GM19468 (cell line): ENCODE results near the gene CTDNEP1.
A peak's percentile ranks its signal among the peaks of the same experiment; 100 is the strongest.

Experiments
- ATAC-seq: cut with Tn5 transposase; IDR thresholded peaks from one replicate; pipeline ENCODE4 v1.9.1; 2021; ENCODE audit warnings: mild to moderate bottlenecking, moderate library complexity, moderate number of reproducible peaks; ENCODE audit not compliant: unreplicated experiment; ENCODE audit errors: extremely low read depth

CTDNEP1 gene

DNA sequence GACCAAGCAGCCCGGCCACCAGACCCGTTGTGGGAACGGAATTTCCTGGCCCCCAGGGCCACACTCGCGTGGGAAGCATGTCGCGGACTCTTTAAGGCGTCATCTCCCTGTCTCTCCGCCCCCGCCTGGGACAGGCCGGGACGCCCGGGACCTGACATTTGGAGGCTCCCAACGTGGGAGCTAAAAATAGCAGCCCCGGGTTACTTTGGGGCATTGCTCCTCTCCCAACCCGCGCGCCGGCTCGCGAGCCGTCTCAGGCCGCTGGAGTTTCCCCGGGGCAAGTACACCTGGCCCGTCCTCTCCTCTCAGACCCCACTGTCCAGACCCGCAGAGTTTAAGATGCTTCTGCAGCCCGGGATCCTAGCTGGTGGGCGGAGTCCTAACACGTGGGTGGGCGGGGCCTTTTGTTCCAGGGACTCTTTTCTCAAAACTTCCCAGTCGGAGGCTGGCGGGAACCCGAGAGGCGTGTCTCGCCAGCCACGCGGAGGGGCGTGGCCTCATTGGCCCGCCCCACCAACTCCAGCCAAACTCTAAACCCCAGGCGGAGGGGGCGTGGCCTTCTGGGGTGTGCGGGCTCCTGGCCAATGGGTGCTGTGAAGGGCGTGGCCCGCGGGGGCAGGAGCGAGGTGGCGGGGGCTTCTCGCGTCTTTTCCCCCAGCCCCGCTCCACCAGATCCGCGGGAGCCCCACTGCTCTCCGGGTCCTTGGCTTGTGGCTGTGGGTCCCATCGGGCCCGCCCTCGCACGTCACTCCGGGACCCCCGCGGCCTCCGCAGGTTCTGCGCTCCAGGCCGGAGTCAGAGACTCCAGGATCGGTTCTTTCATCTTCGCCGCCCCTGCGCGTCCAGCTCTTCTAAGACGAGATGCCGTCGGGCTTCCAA is 29.8 kb upstream of the CTDNEP1 start, which contains the start of gene SLC2A4:
Gene SLC2A4 (plus strand): TSS at position 645 of the 879 bp plus-strand sequence. CDS start 217 bp downstream, at position 862.
- no peak for ATAC-seq

DNA sequence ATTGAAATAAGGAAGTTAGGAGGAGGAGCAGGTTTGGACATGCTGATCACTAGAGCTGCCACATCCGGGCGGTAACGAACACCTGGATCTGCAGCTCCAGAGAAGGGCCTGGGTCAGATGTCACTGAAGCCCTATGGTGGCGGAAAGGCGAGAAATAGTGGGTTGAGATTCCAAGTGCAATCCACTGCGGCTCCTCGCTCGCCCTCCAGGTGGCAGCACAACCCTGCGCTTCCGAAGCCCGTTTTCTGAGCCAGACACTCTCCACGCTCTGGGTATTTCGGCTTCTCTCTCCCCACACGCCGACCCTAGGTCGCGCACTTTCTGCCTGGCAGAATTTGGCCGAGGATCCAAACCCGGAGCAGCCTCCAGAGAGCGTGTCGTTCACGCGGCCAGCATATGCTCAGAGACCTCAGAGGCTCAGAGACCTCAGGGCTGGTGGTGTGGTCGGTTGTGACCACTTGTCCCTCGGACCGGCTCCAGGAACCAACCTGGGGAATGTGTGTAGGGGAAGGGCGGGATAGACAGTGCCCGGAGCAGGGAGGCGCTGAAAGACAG is 29.1 kb upstream of the CTDNEP1 start:
- ATAC-seq: no peak

DNA sequence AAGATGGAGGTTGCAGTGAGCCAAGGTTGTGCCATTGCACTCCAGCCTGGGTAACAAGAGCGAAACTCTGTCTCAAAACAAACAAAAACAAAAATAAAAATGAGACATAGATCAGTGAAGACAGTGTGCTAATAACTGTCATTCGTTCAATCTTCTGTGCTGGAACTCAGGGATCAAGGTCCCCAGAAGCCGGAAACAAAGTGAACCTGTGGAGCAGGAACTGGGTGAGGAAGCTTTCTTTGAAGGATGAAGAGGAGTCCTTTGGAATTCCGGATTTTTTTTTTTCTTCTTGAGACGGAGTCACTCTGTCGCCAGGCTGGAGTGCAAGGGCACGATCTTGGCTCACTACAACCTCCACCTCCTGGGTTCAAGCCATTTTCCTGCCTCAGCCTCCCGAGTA is 27.9 kb upstream of the CTDNEP1 start:
- no peak for ATAC-seq

DNA sequence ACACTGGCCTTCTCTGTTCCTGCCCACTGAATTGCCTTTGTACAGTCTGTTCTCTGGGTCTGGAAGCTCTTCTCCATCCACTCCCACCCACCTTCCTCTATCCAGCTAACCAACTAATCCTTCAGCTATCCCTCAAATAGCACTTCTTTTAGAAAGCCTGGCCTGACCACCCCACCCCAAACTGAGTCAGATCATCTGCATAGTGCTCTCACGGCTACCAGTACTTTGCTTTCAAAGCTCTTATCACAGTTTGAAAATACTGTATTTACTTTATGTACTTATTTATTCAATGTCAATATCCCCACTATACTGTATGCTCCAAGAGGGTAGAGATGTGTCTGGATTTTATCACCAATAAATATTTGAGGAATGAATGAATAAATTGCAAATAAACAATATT is 15.2 kb upstream of the CTDNEP1 start:
- no peak for ATAC-seq

DNA sequence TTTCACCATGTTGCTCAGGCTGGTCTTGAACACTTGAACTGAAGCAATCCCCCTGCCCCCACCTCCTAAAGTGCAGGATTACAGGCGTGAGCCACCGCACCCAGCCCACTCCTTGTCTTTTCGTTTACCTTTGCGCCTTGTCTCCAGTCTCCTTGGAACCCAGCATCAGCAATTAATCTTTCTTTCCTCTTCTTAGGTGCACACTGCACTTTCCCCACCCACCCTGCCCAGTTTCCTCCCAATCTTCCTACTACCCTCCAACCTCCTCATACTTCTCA is 12.2 kb upstream of the CTDNEP1 start:
- ATAC-seq: no peak

DNA sequence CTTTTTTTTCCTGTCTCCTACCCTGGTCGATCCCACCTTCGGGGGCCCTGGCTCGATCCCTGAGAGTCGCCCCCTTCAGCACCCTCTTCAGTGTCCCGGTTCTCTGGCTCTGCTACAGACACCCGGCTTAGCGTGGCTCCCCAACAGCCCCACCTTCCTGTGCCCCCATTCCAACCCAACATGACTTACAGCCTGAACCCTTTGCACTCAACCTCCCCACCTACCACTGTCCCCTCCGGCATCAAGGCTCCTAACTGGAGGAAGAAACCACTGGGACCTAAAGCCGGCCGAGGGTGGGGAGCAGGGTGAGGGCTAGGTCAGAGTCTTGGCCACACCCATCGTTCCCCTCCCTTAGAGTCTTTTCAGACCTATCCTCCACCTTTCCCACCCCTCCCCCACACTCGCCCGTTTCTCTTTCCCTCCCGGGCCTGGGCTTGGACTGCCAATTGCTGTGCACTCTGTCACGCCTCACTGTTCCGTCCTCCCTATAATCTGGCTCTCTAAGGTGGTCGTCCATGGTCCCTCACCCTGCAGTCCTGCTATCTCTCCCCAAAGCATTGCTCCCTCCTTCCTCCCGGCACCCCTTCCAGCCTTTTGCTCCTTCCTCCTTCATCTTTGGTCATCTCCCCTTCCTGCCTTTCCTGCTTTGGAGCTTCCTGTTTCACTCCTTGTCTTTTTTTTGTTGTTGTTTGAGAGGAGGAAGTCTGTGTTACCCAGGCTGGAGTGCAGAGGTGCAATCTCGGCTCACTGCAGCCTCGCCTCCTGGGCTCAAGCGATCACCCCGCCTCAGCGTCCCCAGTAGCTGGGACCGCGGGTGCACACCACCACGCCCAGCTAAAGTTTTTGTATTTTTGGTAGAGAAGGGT is 11.6 kb upstream of the CTDNEP1 start:
- no peak for ATAC-seq

DNA sequence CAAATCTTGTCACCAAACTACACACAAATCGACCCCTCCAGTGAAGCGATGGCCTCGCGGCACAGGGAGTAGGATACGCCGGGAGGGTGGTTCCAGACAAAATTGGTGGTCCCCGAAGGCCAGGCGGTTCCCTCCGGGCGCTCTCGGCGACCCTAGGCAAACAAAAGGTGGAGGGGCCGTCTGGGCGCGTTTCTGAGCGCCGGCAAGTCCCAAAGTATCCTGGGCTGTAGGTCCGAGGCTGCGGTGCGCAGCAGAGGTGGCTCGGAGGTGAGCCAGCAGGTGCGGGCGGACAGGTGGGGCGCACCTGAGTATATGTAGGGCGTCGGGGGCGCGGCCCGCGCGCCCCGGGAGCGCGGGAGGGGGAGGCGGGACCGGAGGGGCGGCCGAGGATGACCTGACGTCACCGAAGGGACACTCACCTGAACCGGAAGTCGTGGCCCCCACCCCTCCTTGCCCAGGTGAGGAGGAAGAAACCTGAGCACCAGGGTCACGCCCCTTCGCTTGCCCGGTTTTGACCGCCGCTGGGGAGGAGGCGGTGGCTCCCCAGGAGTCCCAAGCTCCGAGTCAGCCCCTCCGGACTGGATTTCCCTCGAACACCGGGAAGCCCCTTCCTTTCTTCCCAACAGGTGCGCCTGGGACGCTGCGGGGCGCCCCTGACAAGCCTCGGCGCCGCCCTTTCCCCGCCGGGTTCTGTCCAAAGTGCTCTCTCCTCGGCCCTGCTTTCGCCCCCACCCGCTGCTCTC is 10.8 kb upstream of the CTDNEP1 start, which contains the start of gene CLDN7:
Gene CLDN7 (minus strand): TSS at position 287 of the 743 bp plus-strand sequence. CDS start 435 bp downstream, outside the sequence.
- no peak for ATAC-seq

DNA sequence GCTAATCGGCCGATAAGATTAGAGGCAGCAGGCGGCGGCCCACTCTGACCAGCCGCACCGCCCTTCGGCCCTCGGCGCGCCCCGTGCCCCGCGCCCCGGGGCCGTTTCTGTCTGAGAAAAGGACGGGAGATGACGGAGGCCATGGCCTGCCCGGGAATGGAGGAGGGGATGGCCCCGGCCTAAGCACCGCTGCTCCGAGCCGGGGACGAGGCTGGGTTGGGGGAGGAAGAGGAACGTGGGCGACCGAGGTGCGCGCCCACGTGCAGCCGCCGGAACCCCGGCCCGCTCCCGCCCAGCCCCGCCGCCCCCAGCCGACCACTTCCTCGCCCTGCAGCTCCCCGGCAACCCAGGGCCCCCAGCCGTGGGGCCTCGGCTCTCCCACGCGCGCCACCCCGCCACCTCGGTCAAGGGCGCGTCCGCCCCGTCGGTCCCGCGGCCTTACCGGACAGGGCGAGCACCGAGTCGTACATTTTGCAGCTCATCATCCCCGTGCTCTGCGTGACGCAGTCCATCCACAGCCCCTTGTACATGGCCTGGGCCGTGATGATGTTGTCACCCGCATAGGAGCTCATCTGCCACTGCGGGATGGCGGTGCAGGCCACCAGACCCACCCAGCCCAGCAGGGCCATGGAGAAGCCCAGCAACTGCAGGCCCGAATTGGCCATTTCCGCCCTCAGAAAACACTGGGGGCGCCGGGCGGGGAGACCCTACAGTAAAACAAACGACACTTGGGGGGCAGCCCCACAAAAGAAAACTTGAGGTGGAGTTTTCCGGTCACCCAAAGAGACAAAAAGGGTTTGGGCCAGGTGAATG is 10.1 kb upstream of the CTDNEP1 start:
- ATAC-seq: no peak

DNA sequence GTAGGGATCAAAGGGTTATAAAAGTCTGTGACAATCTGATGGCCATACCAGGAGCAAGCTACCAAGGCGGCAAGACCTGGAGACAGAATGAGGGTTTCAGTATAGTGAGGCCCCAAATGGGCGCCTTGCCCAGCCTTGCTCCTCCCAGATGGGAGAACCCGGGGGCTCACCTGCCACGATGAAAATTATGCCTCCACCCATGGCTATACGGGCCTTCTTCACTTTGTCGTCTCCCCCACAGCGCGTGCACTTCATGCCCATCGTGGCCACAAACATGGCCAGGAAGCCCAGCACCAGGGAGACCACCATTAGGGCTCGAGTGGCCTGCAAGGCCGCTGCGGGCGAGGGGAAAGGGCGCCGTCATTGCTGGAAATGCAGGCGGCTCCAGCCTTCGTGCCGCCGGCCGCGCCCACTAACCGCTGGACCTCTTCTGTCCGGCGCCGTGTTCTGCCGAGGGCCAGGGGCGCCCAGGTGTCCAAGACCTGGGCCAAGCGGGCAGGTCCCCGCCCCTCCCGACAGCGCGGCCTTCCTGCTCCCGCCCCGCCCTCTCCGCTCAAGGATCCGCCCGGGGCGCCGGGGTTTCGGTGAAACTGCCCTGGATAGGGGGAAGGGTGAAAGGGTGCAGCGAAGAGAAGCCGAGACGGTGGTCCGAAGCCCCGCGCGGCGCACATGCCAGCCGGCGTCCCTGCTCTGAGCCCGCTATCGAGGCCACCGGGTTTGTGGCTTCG is 9.3 kb upstream of the CTDNEP1 start:
- no peak for ATAC-seq

DNA sequence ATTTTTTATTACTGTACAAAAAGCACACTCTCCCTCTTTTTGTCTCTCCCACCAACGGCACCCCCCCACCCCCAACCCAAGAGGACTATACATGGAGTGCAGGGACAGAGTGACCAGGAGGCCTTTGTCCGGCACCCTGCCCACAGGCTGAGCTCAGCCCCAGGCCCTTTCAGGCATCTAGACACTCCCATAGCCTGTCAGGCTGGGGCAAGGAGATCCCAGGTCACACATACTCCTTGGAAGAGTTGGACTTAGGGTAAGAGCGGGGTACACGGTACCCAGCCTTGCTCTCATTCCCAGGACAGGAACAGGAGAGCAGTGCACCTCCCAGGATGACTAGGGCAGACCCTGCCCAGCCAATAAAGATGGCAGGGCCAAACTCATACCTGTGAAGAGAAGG is 8.6 kb upstream of the CTDNEP1 start:
- ATAC-seq: no peak

DNA sequence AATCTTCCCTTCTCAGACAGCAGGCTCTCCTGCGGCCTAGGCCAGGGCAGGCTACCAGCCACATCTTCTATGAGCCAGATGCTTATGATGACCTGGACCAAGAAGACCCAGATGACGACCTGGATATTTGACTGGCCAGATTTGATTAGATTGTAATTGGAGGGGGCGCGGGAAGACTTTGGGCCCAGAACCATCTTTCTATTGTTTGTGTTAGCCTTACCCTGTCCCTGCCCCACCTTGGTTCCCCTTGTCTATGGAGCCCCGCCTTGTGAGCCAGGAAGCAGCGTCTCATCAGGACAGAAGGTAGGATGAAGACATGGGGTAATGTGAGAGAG is 8.0 kb upstream of the CTDNEP1 start:
- ATAC-seq: no peak

DNA sequence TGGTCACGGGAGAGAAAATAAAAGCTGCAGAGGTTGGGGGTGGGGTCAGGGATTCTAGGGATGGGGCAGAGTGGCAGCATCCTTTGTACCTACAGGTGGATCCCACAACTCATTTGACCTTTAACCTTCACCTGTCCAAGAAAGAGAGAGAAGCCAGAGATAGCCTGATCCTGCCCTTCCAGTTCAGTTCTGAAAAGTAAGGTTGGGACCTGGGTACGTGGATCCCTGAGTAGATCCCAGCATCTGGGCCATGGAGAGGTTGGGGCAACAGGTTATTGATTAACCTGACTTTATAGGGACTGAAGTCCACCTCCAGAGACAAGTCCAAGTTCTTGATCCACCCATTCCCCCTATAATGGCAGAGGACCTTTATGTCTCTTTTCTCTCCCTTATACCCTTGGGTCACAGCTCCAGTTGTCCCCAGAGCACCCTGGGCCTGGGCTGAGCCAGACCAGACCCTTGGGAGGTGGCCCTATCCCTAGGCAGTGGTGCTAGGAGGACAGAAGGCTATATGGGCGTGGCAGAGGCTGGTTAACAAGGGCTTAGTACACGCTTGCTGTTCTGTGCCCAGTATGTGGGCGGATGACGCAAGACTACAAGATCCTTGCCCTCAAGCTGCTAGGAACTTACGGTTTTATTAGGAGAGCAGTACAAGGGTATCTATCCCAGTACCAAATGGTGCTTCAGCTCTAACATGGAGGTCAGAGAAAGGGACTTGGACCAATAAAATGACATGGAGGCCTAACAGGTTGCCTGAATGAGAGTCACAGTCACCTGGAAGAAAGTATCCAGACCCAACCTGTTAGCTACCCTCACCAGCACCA is 7.4 kb upstream of the CTDNEP1 start:
- no peak for ATAC-seq

DNA sequence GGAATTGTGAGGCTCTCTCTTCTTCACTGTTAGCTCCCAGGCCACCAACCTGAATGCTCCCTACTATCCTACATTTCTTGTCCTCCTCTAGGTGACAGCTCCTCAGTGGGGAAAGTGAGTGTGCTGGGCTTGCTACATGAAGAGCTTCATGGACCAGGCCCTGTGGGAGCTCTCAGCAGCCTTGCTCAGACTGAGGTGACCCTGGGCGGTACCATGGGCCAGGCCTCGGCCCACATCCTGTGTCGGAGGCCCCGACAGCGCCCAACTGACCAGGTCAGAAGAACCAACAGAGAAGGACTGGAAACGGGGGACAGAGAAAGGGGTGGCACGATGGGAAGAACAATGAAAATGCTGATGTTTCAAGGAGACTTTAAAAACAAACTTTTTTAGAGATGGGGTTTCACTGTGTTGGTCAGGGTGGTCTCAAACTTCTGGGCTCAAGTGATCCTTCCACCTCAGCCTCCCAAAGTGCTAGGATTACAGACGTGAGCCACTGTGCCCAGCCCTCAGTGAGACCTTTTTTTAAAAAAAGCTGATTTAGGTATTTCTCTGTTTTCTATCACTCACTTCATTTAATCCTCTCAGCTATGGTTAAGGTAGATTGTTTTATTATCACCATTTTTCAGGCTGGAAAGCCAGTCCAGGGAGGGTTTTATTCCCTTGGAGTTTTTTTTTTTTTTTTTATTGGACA is 5.4 kb upstream of the CTDNEP1 start:
- no peak for ATAC-seq

DNA sequence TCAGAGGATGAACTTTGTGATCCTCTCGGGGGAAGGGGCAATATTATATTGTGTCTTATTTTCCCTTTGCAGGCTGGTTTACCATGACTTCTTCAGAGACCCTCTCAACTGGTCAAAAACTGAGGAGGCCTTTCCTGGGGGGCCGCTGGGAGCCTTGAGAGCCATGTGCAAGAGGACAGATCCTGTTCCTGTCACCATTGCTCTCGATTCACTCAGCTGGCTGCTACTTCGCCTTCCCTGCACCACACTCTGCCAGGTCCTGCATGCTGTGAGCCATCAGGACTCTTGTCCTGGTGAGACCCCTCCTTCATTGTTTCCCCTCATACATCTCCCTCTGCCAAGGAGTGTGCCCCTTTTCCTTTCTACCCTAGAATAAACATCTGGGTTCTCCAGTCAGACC is 3.0 kb upstream of the CTDNEP1 start:
- ATAC-seq: no peak

DNA sequence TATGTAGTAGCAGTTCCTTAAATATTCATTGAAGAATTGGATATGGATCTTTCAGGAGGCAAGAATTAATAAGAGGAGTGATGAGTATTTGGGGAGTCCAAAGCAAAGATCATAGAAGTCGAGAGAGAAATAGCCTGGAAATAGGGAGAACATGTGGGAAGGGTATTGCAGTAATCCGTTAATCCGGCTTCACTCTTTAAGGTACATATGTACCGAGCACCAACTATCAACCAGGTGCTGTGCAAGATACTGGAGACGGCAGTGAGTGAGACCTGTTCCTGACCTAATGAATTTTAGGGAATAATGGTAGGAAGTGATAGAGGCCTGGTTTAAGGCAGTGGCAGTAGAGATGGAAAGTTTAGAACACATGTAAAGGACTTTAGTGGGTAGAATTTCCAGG is 1.5 kb upstream of the CTDNEP1 start:
- no peak for ATAC-seq

DNA sequence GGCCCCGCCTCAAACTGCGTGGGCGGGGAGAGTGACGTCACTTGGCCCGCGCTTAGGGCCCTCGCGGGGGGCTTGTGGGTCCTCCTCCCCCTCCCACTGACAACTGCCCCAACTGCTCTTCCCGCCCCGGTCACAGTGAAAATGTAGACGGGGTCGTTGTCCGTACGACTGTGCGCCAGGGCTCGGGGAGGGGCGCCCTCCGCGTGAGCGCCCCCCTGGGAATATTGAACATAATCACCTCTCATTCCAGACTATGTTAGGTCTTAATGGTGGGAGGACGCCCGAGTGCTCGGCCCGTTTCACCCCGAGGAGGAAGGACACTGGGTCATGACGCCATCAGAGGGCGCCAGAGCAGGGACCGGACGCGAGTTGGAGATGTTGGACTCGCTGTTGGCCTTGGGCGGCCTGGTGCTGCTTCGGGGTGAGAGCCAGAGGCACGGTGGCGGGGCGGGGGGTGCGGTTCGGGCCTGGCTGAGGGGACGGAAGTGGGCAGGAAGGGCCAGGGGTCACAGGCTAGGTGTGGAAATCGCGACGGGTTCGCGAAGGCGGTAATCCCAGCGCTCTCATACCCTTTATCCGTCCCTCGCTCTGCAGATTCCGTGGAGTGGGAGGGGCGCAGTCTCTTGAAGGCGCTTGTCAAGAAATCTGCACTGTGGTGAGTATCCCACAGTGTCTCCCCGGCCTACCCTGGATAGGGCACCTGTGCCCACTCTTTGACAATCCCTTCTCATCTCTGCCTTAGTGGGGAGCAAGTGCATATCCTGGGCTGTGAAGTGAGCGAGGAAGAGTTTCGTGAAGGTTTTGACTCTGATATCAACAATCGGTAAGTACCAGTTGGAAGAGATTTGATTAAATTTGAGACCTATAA is 876 bp upstream of the CTDNEP1 start, which contains the start of gene ELP5:
Gene ELP5 (plus strand): TSS at position 40 of the 868 bp plus-strand sequence. CDS start 336 bp downstream, at position 376.
- ATAC-seq: peak; percentile 14
